Measurements from ENCODE around the gene CCDC170. TPM values are rescaled to one million over a fixed set of nuclear protein-coding genes. Genes with fewer than 3 reads are reported as not detected.

The CCDC170 gene
- 0.06 and 0.07 TPM in 2 replicates for total RNA-seq (ENCODE audit: low replicate concordance)

DNA sequence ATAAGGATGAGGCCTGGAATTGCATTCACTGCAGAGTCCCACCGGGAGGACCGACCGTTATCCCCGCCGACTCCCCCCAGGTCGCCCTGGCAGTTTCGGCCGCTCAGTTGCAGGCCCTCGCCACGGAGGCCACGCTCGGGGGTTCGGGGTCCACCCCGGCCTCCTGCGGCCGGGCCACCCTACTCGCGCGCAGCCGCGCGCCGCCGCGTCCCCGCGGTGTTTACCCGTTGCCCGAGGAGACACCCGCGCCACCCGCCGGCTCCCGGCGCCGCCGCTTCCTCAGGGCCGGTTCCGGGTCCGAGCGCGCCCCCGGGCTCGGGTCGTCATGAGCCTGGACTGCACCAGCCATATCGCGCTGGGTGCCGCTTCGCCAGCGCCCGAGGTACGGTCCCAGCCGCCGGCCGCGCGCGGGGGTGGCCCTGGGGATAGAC lies at the start of gene CCDC170:
CCDC170 (plus strand) TSS at position 214 of the 431 bp plus-strand sequence; CDS start at position 326, 112 bp downstream.
- H3K4me3 ChIP-seq = peak within 1 kb of the TSS; percentile 80
- peak within 1 kb of the TSS; percentile 99 for H2AFZ ChIP-seq (replicated peaks)
- Mint-ChIP-seq H3K27ac (no peak within 1 kb of the TSS), H3K9me3 (no peaks in the 10 kb centered on the region), H3K36me3 (no peaks in the 10 kb centered on the region), H3K27me3 (ENCODE audit: insufficient read depth, low read depth) (peaks cover 14% of the 10 kb centered on the region), H3K4me1 (peaks cover 6% of the 10 kb centered on the region), H3K4me3 (peak within 1 kb of the TSS; percentile 85)
- H4K20me1 ChIP-seq (ENCODE audit: low read depth) = no peaks in the 10 kb centered on the region
- peak; percentile 73 for DNase-seq (ENCODE audit: low spot score)
- no peaks in the 10 kb centered on the region for H3K79me2 ChIP-seq (ENCODE audit: low read depth)
- H3F3A ChIP-seq (ENCODE audit: low read depth) = no peaks in the 10 kb centered on the region
- no peak within 1 kb of the TSS for H3K27ac ChIP-seq
- peak within 1 kb of the TSS; percentile 26 for H3K9ac ChIP-seq
- no peaks in the 10 kb centered on the region for H3K4me1 ChIP-seq
- H3K4me2 ChIP-seq = peak within 1 kb of the TSS; percentile 97
- H3K36me3 ChIP-seq = no peaks in the 10 kb centered on the region
- H3K27me3 ChIP-seq = peaks cover 59% of the 10 kb centered on the region
- no peak for TF ChIP-seq EZH2 (IDR thresholded peaks at IDR 0.05)
- TF ChIP-seq, protein P1, sequence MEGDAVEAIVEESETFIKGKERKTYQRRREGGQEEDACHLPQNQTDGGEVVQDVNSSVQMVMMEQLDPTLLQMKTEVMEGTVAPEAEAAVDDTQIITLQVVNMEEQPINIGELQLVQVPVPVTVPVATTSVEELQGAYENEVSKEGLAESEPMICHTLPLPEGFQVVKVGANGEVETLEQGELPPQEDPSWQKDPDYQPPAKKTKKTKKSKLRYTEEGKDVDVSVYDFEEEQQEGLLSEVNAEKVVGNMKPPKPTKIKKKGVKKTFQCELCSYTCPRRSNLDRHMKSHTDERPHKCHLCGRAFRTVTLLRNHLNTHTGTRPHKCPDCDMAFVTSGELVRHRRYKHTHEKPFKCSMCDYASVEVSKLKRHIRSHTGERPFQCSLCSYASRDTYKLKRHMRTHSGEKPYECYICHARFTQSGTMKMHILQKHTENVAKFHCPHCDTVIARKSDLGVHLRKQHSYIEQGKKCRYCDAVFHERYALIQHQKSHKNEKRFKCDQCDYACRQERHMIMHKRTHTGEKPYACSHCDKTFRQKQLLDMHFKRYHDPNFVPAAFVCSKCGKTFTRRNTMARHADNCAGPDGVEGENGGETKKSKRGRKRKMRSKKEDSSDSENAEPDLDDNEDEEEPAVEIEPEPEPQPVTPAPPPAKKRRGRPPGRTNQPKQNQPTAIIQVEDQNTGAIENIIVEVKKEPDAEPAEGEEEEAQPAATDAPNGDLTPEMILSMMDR (IDR thresholded peaks at IDR 0.05) = no peak
- no peak for TF ChIP-seq EZH2phosphoT487 (IDR thresholded peaks at IDR 0.05)
- no peaks in the 10 kb centered on the region for H3K9me3 ChIP-seq (ENCODE audit: low read depth)

- peaks cover 3% of the 10 kb centered on the region for H3K36me3 ChIP-seq
- Mint-ChIP-seq H3K9me3 (peaks cover 3% of the 10 kb centered on the region), H3K27ac (no peak overlapping the region), H3K4me1 (peaks cover 15% of the 10 kb centered on the region), H3K36me3 (peaks cover 12% of the 10 kb centered on the region), H3K27me3 (ENCODE audit: insufficient read depth, low read depth) (peaks cover 5% of the 10 kb centered on the region), H3K4me3 (no peak overlapping the region)
- no peaks in the 10 kb centered on the region for H3K9me3 ChIP-seq (ENCODE audit: low read depth)
- no peak overlapping the region for H3K27ac ChIP-seq
- H4K20me1 ChIP-seq (ENCODE audit: low read depth) = peaks cover 12% of the 10 kb centered on the region
- H3K79me2 ChIP-seq (ENCODE audit: low read depth) = peaks cover 99% of the 10 kb centered on the region
- no peak for DNase-seq (ENCODE audit: low spot score)
- H2AFZ ChIP-seq (replicated peaks) = no peak overlapping the region
- TF ChIP-seq, protein P1 (IDR thresholded peaks at IDR 0.05) = no peak
- TF ChIP-seq EZH2 (IDR thresholded peaks at IDR 0.05) = no peak
- TF ChIP-seq EZH2phosphoT487 (IDR thresholded peaks at IDR 0.05) = no peak
- no peaks in the 10 kb centered on the region for H3K27me3 ChIP-seq
- H3F3A ChIP-seq (ENCODE audit: low read depth) = peaks cover 14% of the 10 kb centered on the region
- H3K9ac ChIP-seq = no peak overlapping the region
- no peak overlapping the region for H3K4me3 ChIP-seq
- H3K4me2 ChIP-seq = no peak overlapping the region
- H3K4me1 ChIP-seq = peaks cover 6% of the 10 kb centered on the region
These were observed 48.3 kb upstream of the CCDC170 start for GRCh38 chr6:151445482-151445881.

DNA sequence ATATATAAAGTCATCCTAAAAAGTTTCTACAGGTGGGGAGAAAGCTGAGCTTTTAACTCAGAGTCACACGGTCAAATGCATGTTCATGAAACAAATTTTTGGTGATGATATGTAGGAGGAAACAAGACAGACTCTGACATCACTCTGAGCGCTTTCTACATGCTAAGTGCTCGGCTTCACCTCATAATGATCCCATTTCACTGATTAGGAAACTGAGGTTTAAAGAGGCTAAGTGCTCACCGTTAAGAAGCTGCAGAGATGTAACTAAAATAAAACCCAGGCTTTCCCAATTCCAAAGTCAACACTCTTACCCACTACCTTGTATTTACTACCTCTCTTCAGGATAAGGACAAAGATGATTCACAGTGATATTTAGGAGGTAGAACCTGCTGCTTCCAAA lies 46.6 kb upstream of the CCDC170 start:
- peaks cover 9% of the 10 kb centered on the region for H3K9me3 Mint-ChIP-seq
- Histone ChIP-seq H3K9me3 (ENCODE audit: low read depth) (no peaks in the 10 kb centered on the region), H3K27ac (peak overlapping the region; percentile 17), H3K9ac (no peak overlapping the region), H3K4me2 (no peak overlapping the region), H3F3A (ENCODE audit: low read depth) (peaks cover 20% of the 10 kb centered on the region), H4K20me1 (ENCODE audit: low read depth) (peaks cover 9% of the 10 kb centered on the region), H3K79me2 (ENCODE audit: low read depth) (peaks cover 95% of the 10 kb centered on the region), H3K36me3 (peaks cover 3% of the 10 kb centered on the region), H2AFZ (replicated peaks) (no peak overlapping the region), H3K27me3 (no peaks in the 10 kb centered on the region), H3K4me1 (peaks cover 10% of the 10 kb centered on the region), H3K4me3 (no peak overlapping the region)
- H3K27me3 Mint-ChIP-seq (ENCODE audit: insufficient read depth, low read depth) = peaks cover 8% of the 10 kb centered on the region
- no peak for TF ChIP-seq EZH2phosphoT487 (IDR thresholded peaks at IDR 0.05)
- TF ChIP-seq, protein P1 (IDR thresholded peaks at IDR 0.05) = no peak
- TF ChIP-seq EZH2 (IDR thresholded peaks at IDR 0.05) = no peak
- peaks cover 23% of the 10 kb centered on the region for H3K4me1 Mint-ChIP-seq
- H3K36me3 Mint-ChIP-seq = peaks cover 15% of the 10 kb centered on the region
- peak overlapping the region; percentile 15 for H3K27ac Mint-ChIP-seq
- H3K4me3 Mint-ChIP-seq = no peak overlapping the region
- no peak for DNase-seq (ENCODE audit: low spot score)

Measured in neural progenitor cell (in vitro differentiated cells).